ENCODE data around the gene ABCG2. TPM values are rescaled to one million over a fixed set of nuclear protein-coding genes. Genes with fewer than 3 reads are reported as not detected.

The ABCG2 gene
- total RNA-seq, 1 experiment from 2014 or later: 0.24 TPM

- Mint-ChIP-seq H3K27me3 (ENCODE audit: unreplicated experiment) (no peaks in the 10 kb centered on the region), H3K9me3 (ENCODE audit: low read depth, unreplicated experiment) (no peaks in the 10 kb centered on the region), H3K4me1 (ENCODE audit: low read depth, unreplicated experiment) (peaks cover 9% of the 10 kb centered on the region), H3K27ac (ENCODE audit: unreplicated experiment) (no peak overlapping the region), H3K4me3 (ENCODE audit: low read depth, unreplicated experiment) (no peak overlapping the region), H3K36me3 (ENCODE audit: insufficient read depth, unreplicated experiment) (no peaks in the 10 kb centered on the region)
- no peak for TF ChIP-seq CTCF (IDR thresholded peaks at IDR 0.05; ENCODE audit: unreplicated experiment)
- intact Hi-C loops (cut with micrococcal nuclease; ENCODE audit: unreplicated experiment): no loop called here
- no peak for DNase-seq
- CTCF ChIA-PET: no interaction called here
- no TSS peak for BruUV-seq (replicated peaks)
Observed at GRCh38 chr4:88169298-88169697, 10.9 kb upstream of the ABCG2 start.

DNA sequence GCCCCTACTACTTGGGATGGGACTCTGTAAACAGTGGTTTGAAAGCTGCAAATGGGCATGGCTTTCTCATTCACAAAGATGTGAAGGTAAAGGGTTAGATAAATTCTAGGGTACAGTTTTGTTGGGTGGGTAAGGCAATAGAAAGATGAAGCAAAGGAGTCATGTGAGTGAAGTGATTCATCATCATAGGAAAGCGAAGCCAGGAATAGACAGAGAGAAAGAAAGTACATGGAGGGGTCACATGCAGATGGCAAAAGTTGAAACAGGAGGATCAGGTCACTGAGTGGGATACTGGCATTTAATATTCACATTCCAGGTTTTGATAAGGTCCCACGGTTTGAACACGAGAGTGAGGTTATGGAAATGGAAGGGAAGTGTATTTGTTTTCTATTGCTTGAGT lies 8.2 kb upstream of the ABCG2 start:
- intact Hi-C loops (cut with micrococcal nuclease; ENCODE audit: unreplicated experiment): no loop called here
- no peak for DNase-seq
- Mint-ChIP-seq H3K36me3 (ENCODE audit: insufficient read depth, unreplicated experiment) (no peaks in the 10 kb centered on the region), H3K9me3 (ENCODE audit: low read depth, unreplicated experiment) (no peaks in the 10 kb centered on the region), H3K27ac (ENCODE audit: unreplicated experiment) (no peak overlapping the region), H3K27me3 (ENCODE audit: unreplicated experiment) (no peaks in the 10 kb centered on the region), H3K4me1 (ENCODE audit: low read depth, unreplicated experiment) (peaks cover 9% of the 10 kb centered on the region), H3K4me3 (ENCODE audit: low read depth, unreplicated experiment) (no peak overlapping the region)
- BruUV-seq (replicated peaks): no TSS peak
- no peak for TF ChIP-seq CTCF (IDR thresholded peaks at IDR 0.05; ENCODE audit: unreplicated experiment)
- CTCF ChIA-PET: no interaction called here

- H3K4me3 Mint-ChIP-seq (ENCODE audit: low read depth, unreplicated experiment): no peak overlapping the region
- no peak overlapping the region for H3K27ac Mint-ChIP-seq (ENCODE audit: unreplicated experiment)
- no peak for DNase-seq
- H3K9me3 Mint-ChIP-seq (ENCODE audit: low read depth, unreplicated experiment): no peaks in the 10 kb centered on the region
- H3K36me3 Mint-ChIP-seq (ENCODE audit: insufficient read depth, unreplicated experiment): peaks cover 4% of the 10 kb centered on the region
- H3K27me3 Mint-ChIP-seq (ENCODE audit: unreplicated experiment): peaks cover 5% of the 10 kb centered on the region
- no TSS peak for BruUV-seq (replicated peaks)
- intact Hi-C loops (cut with micrococcal nuclease; ENCODE audit: unreplicated experiment): no loop called here
- no peak for TF ChIP-seq CTCF (IDR thresholded peaks at IDR 0.05; ENCODE audit: unreplicated experiment)
- peaks cover 9% of the 10 kb centered on the region for H3K4me1 Mint-ChIP-seq (ENCODE audit: low read depth, unreplicated experiment)
- CTCF ChIA-PET: no interaction called here
Observed at GRCh38 chr4:88163336-88163735, 4.9 kb upstream of the ABCG2 start.

- CTCF ChIA-PET: no interaction called here
- no peak for DNase-seq
- H3K4me1 Mint-ChIP-seq (ENCODE audit: low read depth, unreplicated experiment): peaks cover 9% of the 10 kb centered on the region
- H3K36me3 Mint-ChIP-seq (ENCODE audit: insufficient read depth, unreplicated experiment): peaks cover 6% of the 10 kb centered on the region
- H3K27me3 Mint-ChIP-seq (ENCODE audit: unreplicated experiment): peaks cover 12% of the 10 kb centered on the region
- no peak overlapping the region for H3K27ac Mint-ChIP-seq (ENCODE audit: unreplicated experiment)
- no peak overlapping the region for H3K4me3 Mint-ChIP-seq (ENCODE audit: low read depth, unreplicated experiment)
- no peaks in the 10 kb centered on the region for H3K9me3 Mint-ChIP-seq (ENCODE audit: low read depth, unreplicated experiment)
- intact Hi-C loops (cut with micrococcal nuclease; ENCODE audit: unreplicated experiment): no loop called here
- BruUV-seq (replicated peaks): no TSS peak
- TF ChIP-seq CTCF (IDR thresholded peaks at IDR 0.05; ENCODE audit: unreplicated experiment): no peak
Observed at GRCh38 chr4:88162626-88163025, 4.2 kb upstream of the ABCG2 start.
